ENCODE results near the gene SEC23A.

- no peak for TF ChIP-seq CTCF (IDR thresholded peaks at IDR 0.05)
- TF ChIP-seq POLR2A (IDR thresholded peaks at IDR 0.05) = no peak
Observed at GRCh38 chr14:39069923-39070322, 33.1 kb downstream of the SEC23A start.
